ENCODE data around the gene UVRAG.
"Not testable (repeated sequence)": the region's sequence is repeated elsewhere in the genome, so short reads cannot be mapped to it uniquely, and the experiment has no call there.

Gene UVRAG

DNA sequence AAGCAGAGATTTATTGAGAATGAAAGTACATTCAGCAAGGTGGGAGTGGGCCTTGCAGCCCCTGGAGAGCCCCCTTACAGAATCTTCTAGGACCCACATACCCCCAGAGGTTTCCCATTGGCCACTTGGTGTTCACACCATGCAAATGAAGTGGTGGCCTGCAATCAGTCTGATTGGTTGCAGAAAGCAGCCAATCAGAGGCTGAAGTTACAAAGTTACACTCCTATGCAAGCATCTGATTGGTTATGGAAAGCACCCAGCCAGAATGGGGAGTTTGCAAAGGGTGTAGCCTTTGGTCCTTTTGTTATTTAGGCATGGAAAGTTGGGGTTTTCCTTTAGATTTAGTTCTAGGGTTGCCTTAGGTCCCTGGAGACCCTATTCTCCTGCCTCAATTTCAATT, 34.9 kb downstream of the UVRAG start:
- no peak for DNase-seq

- no peak for DNase-seq
Measured at GRCh38 chr11:75850787-75851186, 35.8 kb downstream of the UVRAG start.

DNA sequence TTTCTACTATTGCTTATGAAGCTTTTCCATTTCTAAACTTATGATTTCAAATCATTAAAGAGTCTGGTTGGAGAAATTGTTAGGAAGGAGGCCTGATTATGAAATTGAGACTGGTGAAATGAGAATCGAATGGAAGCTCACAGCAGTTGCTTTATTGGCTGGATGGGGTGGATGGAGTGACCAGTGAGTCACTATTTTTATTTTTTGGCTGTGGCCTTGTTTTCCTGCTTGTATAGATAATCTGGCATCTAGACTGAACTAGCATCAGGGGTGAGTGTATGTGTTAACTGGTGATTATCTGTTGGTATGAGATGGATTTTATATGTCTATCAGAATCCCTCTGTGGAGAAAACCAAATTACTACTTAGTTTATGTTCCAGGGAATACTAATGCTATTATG, 36.2 kb downstream of the UVRAG start:
- no peak for DNase-seq

- DNase-seq: no peak
Measured at GRCh38 chr11:75852406-75853017, 37.5 kb downstream of the UVRAG start.

GRCh38 chr11:75853563-75853962, 38.6 kb downstream of the UVRAG start:
- not testable (repeated sequence) for DNase-seq

GRCh38 chr11:75853971-75854370, 39.0 kb downstream of the UVRAG start:
- no peak for DNase-seq

DNA sequence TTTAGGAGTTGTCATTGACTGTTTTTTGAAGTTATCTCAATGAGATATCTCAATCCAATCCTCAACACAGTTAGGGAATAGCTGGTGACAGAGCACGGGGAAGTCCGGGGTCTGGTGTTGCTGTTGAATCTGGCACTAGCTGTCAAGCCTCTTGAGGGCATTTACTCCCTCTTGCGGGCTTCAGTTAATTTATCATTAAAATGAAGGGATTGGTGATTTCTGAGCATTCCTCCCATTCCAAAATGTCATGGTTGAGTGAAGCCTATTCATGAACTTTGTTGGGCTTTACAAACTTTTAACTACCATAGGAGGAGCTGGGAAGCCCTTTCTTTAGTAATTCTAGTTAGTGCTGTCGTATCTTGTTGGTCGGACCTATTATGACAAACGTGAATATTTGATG, 40.2 kb downstream of the UVRAG start:
- no peak for DNase-seq

GRCh38 chr11:75856912-75857311, 41.9 kb downstream of the UVRAG start:
- no peak for DNase-seq

DNA sequence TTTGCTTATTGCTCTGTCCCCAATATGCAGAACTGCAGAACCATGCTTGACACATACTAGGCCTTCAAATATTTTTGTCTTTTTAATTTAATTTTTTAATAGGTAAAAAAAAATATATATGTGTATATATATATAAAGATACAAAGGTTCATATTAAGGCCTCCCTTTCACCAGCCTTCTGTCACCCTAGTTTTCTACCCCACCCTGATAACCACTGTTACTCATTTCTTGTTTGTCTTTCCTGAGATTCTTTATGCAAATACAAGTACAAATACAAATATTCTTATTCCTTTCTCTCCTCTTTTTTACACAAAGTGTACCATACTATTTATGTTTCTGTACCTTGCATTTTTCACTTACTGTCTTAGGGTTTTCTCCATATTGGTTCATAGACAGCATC, 43.0 kb downstream of the UVRAG start:
- no peak for DNase-seq

- no peak for DNase-seq
Measured at GRCh38 chr11:75858613-75859012, 43.6 kb downstream of the UVRAG start.

DNA sequence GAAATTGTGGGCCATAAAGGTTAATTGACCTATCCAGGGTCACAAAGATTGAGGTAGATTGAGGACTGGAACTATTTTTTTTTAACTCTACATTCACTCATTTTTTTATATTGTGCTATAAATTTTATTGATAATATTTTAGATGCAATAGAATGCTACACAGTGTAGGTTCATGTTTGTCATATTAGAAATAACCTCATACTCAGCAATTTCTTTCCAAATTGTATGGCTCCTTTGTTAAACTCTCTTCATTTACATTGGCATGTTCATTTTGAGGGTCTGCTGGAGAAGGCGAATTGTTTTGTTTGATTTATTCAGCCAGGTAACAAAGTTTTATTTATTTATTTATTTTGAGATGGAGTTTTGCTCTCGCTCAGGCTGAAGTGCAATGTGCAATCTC, 44.6 kb downstream of the UVRAG start:
- no peak for DNase-seq

DNA sequence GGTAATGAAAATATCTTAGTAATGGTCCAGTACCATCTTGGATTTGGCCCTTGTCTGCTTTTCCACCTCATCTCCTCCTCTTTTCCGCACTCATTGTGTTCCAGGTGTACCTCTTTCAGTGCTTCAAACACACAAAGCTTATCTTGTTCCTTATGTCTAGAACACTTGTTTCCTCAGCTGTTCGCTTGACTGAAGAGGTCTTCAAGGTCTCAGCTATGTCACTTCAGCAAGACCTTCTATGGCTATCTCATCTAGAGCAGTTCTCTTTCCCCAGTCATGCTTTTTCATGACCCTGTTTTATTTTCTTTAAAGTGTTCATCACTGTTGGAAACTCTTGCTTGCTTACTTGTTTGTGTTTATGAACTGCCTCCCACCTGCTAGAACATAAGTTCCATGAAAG, 47.4 kb downstream of the UVRAG start:
- no peak for DNase-seq

DNA sequence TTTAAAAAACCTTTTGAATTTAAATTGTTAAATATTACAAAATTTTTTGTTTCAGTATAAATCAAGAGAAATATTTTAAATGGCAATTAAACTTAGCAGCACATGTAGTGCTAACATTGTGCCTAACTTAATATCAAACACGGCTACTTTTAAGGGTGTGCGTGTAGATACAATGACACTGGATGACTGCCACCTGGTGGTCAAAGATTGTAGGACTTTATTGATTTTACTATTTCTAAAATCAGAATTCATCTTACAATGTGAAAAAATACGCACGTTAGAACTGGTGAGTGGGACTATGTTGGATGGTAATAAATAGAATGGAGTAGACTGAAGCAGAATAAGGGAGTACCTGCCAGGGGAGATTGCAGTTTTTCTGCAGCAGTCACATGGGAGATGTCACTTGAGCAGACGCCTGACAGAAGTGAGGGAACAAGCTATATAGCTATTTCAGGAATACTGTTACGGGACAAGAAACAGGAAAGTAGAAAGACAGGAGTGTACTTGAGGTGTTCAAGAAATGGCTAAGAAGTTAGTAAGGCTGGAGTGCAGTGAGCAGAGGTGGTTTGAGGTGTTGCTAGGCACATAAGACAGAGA, 52.9 kb downstream of the UVRAG start:
- DNase-seq: peak; percentile 24

- no peak for DNase-seq
Measured at GRCh38 chr11:75868990-75869389, 54.0 kb downstream of the UVRAG start.

DNA sequence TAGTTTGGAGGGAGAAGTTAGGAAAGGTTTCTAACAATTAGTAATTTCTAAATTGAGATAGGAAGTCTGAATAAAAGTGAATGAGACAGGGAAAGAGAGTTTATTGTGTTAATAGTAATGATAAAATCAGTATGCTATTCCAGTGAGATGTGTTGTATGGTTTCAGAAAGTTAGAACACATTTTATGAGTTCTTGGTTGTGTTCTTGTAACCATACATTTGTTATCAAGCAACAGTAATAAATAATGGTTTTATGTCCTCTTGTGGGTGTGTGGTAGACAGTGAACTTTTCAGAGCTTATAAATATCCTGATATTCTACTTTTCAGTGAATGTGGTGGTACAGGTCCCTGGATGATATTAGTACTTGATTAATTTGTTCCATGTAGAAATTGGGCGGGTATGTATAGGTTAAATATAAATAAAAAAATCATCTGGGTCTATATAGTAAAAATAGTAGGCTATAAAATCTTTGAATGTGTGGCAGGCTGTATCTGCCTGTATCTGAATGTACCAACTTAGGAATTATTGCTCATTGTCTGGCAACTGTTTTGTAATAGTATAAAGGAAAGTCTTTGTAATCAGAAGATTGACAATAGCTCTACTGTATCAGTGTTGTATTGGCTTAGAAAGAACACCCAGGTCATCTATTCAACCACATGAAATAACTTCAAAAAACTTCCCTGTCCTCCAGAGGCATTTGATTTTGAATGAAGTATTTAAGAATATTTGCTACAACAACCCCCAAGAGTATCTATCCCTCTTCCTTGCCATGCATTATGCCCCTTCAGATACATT, 54.8 kb downstream of the UVRAG start:
- DNase-seq: no peak

GRCh38 chr11:75872887-75873416, 57.9 kb downstream of the UVRAG start:
- DNase-seq: no peak

DNA sequence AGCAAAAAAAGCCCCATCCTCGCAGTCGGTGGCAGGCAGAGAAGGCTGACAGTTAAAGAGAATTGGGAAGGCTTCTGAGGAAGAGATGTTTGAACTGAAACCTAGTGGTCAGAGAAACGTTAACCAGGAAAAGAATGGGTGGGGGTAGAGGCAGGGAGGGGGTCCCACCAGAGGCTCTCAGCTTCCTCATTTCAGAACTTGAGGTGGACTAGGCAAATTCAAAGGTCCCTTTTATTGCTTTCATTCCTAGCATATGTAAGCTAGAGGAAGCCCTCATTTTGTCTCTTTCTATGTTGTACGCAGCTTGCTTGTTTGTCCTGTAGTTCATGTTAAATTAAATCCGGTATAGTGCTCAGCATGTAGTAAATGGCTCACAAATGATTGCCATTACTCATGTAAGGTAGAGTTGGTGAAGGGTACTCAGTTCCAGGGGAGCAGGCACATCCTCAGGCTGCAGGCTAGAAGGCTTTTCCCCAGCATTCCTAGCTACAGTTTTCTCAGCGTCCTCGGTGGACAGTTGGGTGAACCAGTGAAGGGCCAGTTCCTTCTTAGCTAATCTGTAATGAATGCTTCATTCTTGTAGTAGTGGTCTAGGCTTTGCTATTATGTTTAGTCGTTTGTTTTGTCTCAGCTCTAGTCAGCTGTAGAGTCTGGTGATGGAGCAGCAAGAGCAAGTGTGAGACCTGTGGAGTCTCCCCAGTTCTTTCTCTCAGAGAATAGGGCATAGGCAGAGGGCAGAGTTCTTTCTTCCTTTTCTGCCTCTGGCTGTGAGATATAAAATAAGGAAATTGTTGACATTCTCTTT, 58.6 kb downstream of the UVRAG start:
- no peak for DNase-seq

DNA sequence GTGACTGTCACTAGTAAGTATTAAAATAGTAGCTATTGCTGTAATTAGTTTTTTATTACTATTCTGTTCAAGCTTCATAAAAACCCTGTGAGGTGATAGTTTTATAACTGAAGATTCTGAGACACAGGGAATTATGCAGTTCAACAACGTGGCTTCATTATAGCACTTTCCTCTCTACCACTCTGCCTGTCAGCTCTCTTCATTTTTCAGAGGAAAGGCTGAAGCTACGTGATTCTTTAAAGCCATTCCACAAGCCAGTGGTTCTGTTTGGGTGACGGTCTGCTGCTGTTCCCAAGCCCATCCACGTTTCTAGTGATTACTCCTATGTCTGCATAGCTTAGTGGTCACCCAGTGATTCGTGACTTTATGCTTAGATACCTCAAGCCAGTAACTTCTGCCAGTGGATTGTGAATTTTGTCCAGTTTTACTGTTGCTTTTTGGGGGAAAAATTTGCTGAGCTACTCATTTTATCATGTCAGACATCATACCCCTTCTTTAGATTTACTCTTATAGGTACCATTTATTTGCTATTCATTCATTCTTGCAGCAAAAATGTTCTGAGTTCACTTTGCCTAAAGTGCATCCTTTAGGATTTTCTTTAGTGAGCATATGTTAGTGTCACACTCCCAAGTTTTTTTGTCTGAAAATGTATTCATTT, 59.8 kb downstream of the UVRAG start:
- no peak for DNase-seq

- DNase-seq: not testable (repeated sequence)
Measured at GRCh38 chr11:75877327-75877726, 62.3 kb downstream of the UVRAG start.

- DNase-seq: not testable (repeated sequence)
Measured at GRCh38 chr11:75877931-75878330, 62.9 kb downstream of the UVRAG start.

- no peak for DNase-seq
Measured at GRCh38 chr11:75878933-75879332, 63.9 kb downstream of the UVRAG start.

GRCh38 chr11:75879737-75880136, 64.7 kb downstream of the UVRAG start:
- DNase-seq: no peak

- not testable (repeated sequence) for DNase-seq
Measured at GRCh38 chr11:75880343-75880742, 65.3 kb downstream of the UVRAG start.

All from amniotic stem cell (primary cell).